ENCODE measurements around the gene AKAP11. TPM values are rescaled to one million over a fixed set of nuclear protein-coding genes. Genes with fewer than 3 reads are reported as not detected.

Gene AKAP11
- total and polyA plus RNA-seq, 9 of the 15 experiments (the other 6 are each of a cell fraction or from before 2014, with no cell fraction given): 2.2 to 31.3 (median 10.9) TPM

- no peak for TF ChIP-seq KLF6 (CRISPR knock-in tag; IDR thresholded peaks at IDR 0.05; ENCODE audit: borderline replicate concordance)
- no peak for TF ChIP-seq ARID2 (IDR thresholded peaks at IDR 0.05)
- TF ChIP-seq ZNF217 (CRISPR knock-in tag; IDR thresholded peaks at IDR 0.05): no peak
- no peak for TF ChIP-seq HNRNPH1 (optimal IDR thresholded peaks at IDR 0.05; ENCODE audit: low read depth, low read length)
- TF ChIP-seq ZNF24 (IDR thresholded peaks at IDR 0.05): no peak
- TF ChIP-seq GTF2E2 (tag; IDR thresholded peaks at IDR 0.05): no peak
- TF ChIP-seq RBM14 (IDR thresholded peaks at IDR 0.05; ENCODE audit: borderline replicate concordance, insufficient read depth, low read depth, low read length): no peak
- no peak for TF ChIP-seq ZNF384 (IDR thresholded peaks at IDR 0.05; ENCODE audit: low read depth, low read length)
- TF ChIP-seq SMC3 (conservative IDR thresholded peaks at IDR 0.05; ENCODE audit: insufficient read depth, low read depth, low read length): no peak
- TF ChIP-seq HSF4 (CRISPR knock-in tag; IDR thresholded peaks at IDR 0.05; ENCODE audit: borderline replicate concordance): no peak
- TF ChIP-seq NFIX (CRISPR knock-in tag; IDR thresholded peaks at IDR 0.05; ENCODE audit: low read depth): no peak
- TF ChIP-seq SAFB2 (IDR thresholded peaks at IDR 0.05; ENCODE audit: borderline replicate concordance, low read depth, low read length, severe bottlenecking): no peak
- peak in 1 of 2 experiments; percentile 47; a peak in 1 of 4 replicates for TF ChIP-seq KDM4B (IDR thresholded peaks at IDR 0.05; ENCODE audit: borderline replicate concordance in 2 of 2, low read depth in 1 of 2)
- TF ChIP-seq RHOXF2B (CRISPR knock-in tag; conservative IDR thresholded peaks at IDR 0.05): no peak
- peak in 1 of 2 experiments; percentile 54; a peak in 1 of 4 replicates for TF ChIP-seq NONO (IDR thresholded peaks at IDR 0.05; ENCODE audit: low read depth in 2 of 2, low read length in 1 of 2)
- TF ChIP-seq MAFF (IDR thresholded peaks at IDR 0.05; ENCODE audit: low read length): no peak
- peak; percentile 53; the same call in 1 of the 2 replicates for TF ChIP-seq SUPT5H (IDR thresholded peaks at IDR 0.05)
- TF ChIP-seq NKRF (IDR thresholded peaks at IDR 0.05; ENCODE audit: borderline replicate concordance): peak; percentile 29; the same call in 1 of the 2 replicates
- TF ChIP-seq THRB (CRISPR knock-in tag; conservative IDR thresholded peaks at IDR 0.05): no peak
- TF ChIP-seq MYNN (IDR thresholded peaks at IDR 0.05): no peak
- no peak for TF ChIP-seq MYNN (CRISPR knock-in tag; IDR thresholded peaks at IDR 0.05)
- no peak for TF ChIP-seq HDAC8 (tag; IDR thresholded peaks at IDR 0.05)
- no peak for TF ChIP-seq ZNF696 (CRISPR knock-in tag; conservative IDR thresholded peaks at IDR 0.05)
- no peak for TF ChIP-seq PML (IDR thresholded peaks at IDR 0.05; ENCODE audit: low read length)
- no peak for TF ChIP-seq ZNF184 (CRISPR knock-in tag; IDR thresholded peaks at IDR 0.05)
These were observed at the start of gene AKAP11 (continued) for GRCh38 chr13:42272115-42272803.

Data from K562 (cell line).